Measurements from ENCODE around the gene KSR1.

- TF ChIP-seq EZH2 (IDR thresholded peaks at IDR 0.05) (no peak), POLR2AphosphoS5 (IDR thresholded peaks at IDR 0.05; ENCODE audit: borderline replicate concordance, low read depth, low read length) (no peak)
Measured at GRCh38 chr17:27591986-27592385, 135.7 kb downstream of the KSR1 start.
